Sciatic nerve (tissue), 2 donors: Measurements from ENCODE around the gene PDCD2. TPM values are rescaled to one million over a fixed set of nuclear protein-coding genes. Genes with fewer than 3 reads are reported as not detected.
"Not testable (repeated sequence)": the region's sequence is repeated elsewhere in the genome, so short reads cannot be mapped to it uniquely, and the experiment has no call there.

Experiments
- ATAC-seq: fragments of 200-7000 bp; cut with Tn5 transposase; one replicate; pipeline ENCODE4 v1.9.1; 2020; ENCODE audit warnings: mild to moderate bottlenecking, moderate library complexity
- DNase-seq: peaks from one replicate; pipeline ENCODE4 v3.0.0-alpha.2; 2020; ENCODE audit warnings: low spot score
- intact Hi-C: fragments of 100-400 bp; cut with DNase I; formaldehyde crosslinking; loops from one replicate; pipeline ENCODE4 v1.14.2; 2022
- total RNA-seq: library from RNA; stranded (reverse); fragmentation: NEBNext Ultra II Directional; extraction: Animal tissue kit (Norgen Biotek cat#: 25700); gene quantifications from one replicate; pipeline ENCODE4 v1.2.1, GENCODE V29; 2021
- donor health status: DM: no; HTN: no; CAD: no.
- donor health status: DM: no; HTN: no; CAD: no.

PDCD2 gene
- total RNA-seq, 1 donor from 2014 or later = 42.1 TPM

GRCh38 chr6:170554013-170554795, 30.2 kb downstream of the PDCD2 start, which contains the start of gene TBP:
TSS of gene TBP (plus strand) at chr6:170554369. CDS start at chr6:170557030, 2,661 bp downstream.
- ATAC-seq (peak; percentile 99), DNase-seq (peak; percentile 98)
- intact Hi-C loops = no loop called here

- no peak for DNase-seq
- peak; percentile 61 for ATAC-seq
- intact Hi-C loops = no loop called here
Observed at GRCh38 chr6:170553534-170554012, 30.9 kb downstream of the PDCD2 start.

- DNase-seq = peak; percentile 95
- ATAC-seq = peak; percentile 95
- intact Hi-C loops = no loop called here
Observed at GRCh38 chr6:170552765-170553533, 31.5 kb downstream of the PDCD2 start, which contains the start of gene PSMB1. TSS of gene PSMB1 (minus strand) at chr6:170553307. CDS start at chr6:170553242, 65 bp downstream.

GRCh38 chr6:170545405-170545804, 39.0 kb downstream of the PDCD2 start:
- intact Hi-C loops = no loop called here
- DNase-seq (no peak), ATAC-seq (no peak)

GRCh38 chr6:170542031-170542719, 42.3 kb downstream of the PDCD2 start:
- ATAC-seq = no peak
- intact Hi-C loops = no loop called here
- no peak for DNase-seq

GRCh38 chr6:170537329-170537728, 47.1 kb downstream of the PDCD2 start:
- intact Hi-C loops = no loop called here
- ATAC-seq (no peak), DNase-seq (no peak)

GRCh38 chr6:170536671-170537070, 47.8 kb downstream of the PDCD2 start:
- DNase-seq (no peak), ATAC-seq (no peak)
- intact Hi-C loops = no loop called here

GRCh38 chr6:170535004-170535403, 49.4 kb downstream of the PDCD2 start:
- DNase-seq (no peak), ATAC-seq (no peak)
- intact Hi-C loops = no loop called here

GRCh38 chr6:170533792-170534191, 50.6 kb downstream of the PDCD2 start:
- intact Hi-C loops = no loop called here
- DNase-seq (no peak), ATAC-seq (no peak)

GRCh38 chr6:170532867-170533488, 51.5 kb downstream of the PDCD2 start:
- ATAC-seq (no peak), DNase-seq (no peak)
- intact Hi-C loops = no loop called here

GRCh38 chr6:170529839-170530469, 54.5 kb downstream of the PDCD2 start:
- intact Hi-C loops = loop anchor here (10.0 kb wide), 1 partner anchor 735 kb away; no protein-coding TSS in a partner anchor
- ATAC-seq (peak; percentile 82), DNase-seq (peak; percentile 83)

GRCh38 chr6:170527995-170528394, 56.4 kb downstream of the PDCD2 start:
- ATAC-seq, DNase-seq: not testable (repeated sequence)
- intact Hi-C loops = loop anchor here (10.0 kb wide), 1 partner anchor 733 kb away; no protein-coding TSS in a partner anchor

- intact Hi-C loops = loop anchor here (10.0 kb wide), 1 partner anchor 731 kb away; no protein-coding TSS in a partner anchor
- no peak for DNase-seq
- ATAC-seq = no peak
Observed at GRCh38 chr6:170525795-170526194, 58.6 kb downstream of the PDCD2 start.

Other genes with a start within 250 kb of the PDCD2 start
- gene PSMB1, start 31.3 kb downstream of the PDCD2 start, total RNA-seq = 108 TPM
- gene TBP, start 30.3 kb downstream of the PDCD2 start, total RNA-seq = 17.2 TPM